HG02943 (cell line): Measurements from ENCODE around the gene RUBCNL.
"Not testable (repeated sequence)": the region's sequence is repeated elsewhere in the genome, so short reads cannot be mapped to it uniquely, and the experiment has no call there.

Experiments used
- ATAC-seq: cut with Tn5 transposase; IDR thresholded peaks from one replicate; pipeline ENCODE4 v1.9.1; 2021; ENCODE audit warnings: mild to moderate bottlenecking, low read depth, moderate library complexity; ENCODE audit not compliant: unreplicated experiment

Gene RUBCNL

DNA sequence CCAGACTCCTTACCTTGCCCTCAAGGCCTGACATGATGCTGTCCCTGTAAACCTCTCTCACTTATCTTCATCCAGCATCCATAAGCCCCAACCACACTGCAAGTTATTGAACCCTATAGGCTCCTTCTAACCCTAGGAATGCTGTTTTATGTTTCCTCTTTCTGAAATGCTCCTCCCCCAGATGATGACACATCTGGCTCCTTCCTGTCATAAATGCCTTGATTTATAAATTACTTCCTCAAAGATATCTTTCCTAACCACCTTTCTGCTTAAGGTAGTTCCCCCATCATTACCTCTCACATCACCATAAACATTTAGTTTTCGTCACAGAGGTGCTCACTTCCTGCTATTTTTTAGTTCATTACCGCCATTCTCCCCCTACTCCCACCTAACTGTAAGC, 12.3 kb downstream of the RUBCNL start:
- no peak for ATAC-seq

DNA sequence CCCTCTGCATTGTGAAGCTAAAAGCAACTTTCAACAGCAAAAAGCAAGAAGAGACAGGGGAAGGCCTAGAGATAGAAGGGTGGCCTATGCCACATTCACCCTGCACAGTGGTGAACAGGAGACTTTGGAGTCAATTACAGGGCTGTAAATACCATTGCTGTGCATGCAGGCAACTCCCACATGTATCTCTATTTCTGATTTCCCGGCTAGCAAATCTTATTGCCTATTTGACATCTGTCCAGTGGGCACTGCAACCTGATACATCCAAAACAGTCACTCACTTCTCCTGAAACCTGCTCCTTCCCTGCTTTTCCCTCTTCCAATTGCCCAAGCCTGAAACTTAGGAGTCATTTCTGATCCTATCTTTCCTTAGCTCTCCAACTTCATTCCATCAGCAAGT, 13.4 kb downstream of the RUBCNL start:
- ATAC-seq, result no peak

DNA sequence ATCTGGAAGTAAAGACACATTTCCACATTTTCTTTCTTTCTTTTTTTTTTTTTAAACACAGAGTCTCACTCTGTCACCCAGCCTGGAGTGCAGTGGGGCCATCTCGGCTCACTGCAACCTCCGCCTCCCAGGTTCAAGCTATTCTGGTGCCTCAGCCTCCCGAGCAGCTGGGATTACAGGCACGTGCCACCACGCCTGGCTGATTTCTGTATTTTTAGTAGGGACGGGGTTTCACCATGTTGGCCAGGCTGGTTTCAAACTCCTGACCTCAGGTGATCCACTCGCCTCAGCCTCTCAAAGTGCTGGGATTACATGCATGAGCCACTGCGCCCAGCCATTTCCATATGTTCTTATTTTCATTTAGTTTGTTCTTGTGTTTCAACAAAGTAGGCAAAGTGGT, 14.1 kb downstream of the RUBCNL start:
- ATAC-seq, result not testable (repeated sequence)

DNA sequence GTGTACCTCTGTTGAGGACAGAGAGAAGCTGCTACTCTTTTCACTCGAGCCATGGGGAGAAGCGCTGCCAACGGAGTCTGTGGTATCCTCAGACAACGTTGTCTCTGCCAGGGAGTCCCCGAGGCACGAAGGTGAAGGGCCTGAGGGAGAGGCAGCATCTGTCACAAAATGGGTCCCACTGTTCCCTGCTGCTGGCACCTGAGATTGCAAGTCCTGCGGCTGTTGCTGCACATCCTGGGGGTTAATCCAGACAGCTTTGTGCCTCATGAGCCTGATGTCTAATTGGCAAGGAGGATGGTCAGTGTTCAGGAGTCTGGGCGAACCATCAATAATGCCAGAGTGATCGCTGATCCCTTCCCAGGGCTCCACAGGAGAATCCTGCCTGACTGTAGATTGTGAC, 15.0 kb downstream of the RUBCNL start:
- ATAC-seq, result no peak

DNA sequence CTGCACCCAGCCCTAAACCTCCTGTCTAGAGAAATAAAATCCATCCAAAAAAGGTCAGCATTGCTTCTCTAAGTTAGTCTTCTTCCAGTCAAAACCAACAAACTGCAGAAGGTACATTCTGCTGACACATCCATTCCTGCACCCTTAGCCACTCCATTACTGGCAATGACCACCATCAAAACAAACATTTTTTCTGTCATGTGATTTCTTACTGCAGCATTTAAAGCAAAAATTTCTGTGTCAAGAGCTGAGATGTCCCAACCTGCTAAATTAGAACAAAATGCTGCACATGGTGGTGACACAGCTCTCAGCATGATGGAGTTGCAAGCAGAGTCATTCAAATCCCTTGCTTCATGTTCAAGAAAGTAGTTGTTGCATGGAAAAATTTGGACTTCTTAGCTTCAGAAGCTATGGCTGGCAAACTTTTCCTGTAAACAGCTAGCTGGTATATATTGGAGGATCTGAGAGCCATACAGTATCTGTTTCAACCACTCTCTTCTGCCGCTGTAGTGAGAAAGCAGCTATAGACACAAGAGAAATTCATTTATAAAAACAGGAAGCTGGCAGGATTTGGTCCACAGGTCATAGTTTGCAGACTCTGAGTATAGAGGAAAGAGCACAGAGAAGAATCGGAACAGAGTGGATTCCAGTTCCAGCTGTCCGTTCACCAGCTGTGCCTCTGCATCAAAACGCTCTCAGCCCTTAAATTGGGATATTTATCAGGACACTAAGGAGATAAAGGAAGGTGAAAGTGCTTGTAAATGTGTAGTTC, 17.4 kb downstream of the RUBCNL start:
- ATAC-seq, result peak; percentile 83

DNA sequence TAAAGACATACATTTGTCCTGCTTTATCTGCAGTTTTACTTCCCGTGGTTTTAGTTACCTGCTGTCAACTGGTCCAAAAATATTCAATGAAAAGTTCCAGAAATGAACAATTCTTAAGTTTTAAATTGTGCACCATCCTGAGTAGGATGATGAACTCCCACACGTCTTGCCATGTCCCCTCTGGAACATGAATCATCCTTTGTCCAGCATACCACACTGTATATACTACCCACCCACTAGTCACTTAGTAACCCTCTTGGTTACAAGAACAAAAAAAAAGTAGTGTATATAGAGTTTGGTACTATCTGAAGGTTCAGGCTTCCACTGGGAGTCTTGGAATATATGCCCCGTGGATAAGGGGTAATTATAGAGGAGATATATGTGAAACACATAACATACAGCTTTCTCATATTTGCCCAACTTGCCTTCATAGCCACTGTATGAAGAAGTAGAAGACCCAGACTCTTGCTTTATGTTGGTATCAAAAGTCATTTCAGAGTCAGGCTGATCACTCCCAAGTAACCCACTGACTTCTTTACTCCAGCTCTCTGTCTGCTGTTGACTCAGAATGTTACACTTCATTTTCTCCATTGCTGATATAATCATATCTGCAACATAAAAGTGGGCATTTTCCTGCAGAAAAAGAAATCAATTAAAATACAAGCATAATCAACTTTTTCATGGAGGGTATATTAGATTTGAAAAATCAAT, 19.3 kb downstream of the RUBCNL start:
- ATAC-seq, result no peak

DNA sequence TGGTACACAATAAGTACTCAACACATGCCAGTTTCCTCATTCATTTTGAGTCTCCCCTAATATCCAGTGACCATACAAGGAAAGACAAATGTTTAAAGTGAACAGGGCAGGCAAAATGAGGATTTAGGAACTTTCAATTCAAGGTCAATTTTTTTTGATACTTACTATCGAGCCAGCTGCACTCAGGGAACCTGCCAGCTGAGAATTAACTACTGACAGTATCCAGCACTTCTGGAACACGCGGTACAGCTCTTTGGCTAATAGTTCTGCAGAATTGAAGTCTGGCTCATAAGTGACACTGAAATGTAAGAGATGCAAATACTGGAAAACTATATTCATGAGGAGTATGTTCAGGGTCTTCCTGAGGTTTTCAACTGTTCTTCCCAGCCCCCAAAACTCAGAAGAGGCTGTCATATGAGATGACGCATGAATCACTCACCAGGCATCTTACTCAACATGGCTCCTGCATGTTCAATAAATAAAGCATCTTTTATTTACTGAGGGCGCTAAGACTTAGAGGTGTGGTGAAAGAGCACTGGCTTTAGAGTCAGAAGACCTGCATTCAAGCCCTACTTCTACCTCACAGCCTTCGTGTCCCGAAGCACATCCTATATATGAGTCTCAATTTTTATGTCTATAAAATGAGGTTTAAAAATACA, 25.6 kb downstream of the RUBCNL start:
- ATAC-seq, result no peak

DNA sequence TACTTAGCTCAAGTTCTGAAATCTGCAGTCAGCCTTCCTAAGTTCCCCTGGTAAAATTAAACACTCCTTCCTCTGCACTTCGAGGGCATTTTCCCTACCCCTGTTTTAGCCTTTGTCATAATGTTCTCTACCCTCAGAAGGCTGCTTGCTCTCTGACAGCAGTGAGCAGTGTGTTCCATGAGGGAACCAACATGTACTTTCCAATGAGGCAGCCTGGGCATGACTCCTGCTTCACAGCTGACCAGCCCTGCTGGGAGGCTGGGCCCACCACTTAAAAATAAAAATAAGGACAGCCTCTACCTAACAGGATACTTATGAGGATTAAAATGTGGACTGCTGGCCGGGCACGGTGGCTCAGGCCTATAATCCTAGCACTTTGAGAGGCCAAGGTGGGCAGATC, 26.4 kb downstream of the RUBCNL start:
- no peak for ATAC-seq

DNA sequence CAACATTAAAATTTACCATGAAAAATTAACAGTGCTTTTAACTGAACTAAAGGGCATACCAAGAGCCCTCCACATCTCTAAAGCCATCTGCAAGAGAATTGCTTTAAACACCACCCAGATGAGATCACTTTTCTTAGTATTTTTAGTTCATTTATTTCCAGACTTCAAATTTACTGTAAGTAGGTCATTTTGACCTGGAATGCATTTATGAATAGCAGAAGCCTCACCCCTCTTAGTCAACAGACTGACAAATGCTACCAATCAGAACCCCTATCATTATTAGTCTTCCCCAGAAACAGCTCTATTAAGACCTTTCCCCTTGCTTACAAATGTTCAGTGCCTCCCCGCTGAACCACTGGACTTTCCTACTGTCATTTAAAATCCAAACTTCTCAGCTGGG, 27.3 kb downstream of the RUBCNL start:
- no peak for ATAC-seq

DNA sequence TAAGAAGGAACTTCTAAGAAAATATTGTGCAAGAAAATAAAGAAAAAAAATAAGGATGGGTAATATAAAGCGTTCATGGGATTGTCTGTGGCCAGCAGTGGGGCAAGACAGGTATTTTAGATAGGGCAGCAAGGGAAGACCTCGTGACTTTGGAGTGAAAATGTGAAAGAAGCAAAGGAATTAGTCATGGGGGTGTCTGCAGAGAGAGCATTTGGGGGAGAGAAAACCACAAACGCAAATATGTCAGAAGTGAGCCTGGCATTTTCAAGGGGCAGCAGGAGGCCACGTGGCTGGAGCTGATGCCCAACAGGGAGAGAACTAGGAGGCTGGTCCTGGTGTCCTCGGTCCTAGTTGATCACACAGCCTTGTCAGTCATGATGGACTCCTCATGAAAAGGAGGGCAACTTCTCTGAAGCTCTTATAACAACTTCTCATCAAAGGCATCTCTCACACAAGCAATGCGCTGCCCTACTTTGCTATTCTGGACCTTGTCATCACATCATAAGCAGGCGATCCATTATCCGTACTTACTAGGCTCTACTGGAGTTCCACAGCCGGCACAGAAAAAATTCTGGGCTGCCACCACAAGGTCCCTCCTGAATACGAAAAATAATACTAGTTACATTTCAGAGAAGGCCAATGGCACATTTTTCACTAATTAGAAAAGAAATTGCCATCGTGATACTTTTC, 31.0 kb downstream of the RUBCNL start:
- ATAC-seq, result no peak

DNA sequence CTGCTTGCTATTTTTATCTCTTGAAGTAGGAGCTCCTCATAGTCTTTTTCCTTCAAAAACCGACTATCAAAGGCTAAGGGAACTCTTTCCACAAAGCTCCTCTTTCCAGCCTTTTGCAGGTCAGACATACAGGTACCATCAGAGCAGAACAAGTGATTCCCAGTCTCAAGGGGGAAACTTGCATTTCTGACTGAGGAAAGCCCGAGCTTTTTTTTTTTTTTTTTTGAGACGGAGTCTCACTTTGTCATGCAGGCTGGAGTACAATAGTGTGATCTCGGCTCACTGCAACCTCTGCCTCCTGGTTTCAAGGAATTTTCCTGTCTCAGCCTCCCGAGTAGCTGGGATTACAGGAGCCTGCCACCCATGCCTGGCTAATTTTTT, 32.0 kb downstream of the RUBCNL start:
- ATAC-seq, result no peak

DNA sequence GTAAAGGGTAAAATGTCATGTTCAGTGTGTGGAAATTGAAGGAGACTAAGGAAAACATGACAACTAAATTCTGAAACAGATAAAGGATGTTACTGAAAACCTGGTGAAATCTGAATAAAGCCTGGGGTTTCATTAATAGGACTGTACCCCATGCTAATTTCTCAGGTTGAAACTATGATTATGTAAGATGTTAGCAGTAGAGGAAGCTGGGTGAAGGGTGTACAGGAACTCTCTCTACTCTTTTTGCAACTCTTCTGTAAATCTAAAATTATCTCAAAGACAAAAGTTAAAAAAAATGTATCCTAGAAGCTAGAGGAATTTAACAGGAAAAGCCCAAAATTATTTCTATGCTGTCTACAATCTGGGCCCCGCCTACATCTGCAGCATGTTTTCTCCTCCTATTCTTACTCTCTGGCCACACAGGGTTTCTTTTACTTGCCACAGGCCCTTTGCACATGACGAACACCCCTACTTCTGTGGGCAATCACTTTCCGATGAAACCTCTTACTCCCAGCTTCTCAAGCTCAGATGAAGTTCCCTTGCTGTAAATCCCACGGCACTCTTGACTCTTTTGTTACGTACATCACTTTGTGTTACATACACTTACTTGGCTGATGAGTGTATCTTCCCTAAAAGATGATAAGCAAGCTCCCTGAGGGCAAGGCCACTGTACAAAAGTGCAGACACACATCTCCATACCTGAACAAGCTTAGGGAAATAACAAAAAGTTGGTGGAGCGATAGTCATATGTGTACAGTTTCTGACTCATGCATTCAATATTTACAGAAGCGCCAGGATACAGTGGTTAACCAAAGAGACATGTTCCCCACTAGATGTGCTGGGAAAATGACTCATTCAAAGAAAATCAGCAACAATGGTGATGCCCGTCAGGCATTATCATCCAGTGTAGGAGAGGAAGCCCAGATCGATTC, 32.6 kb downstream of the RUBCNL start:
- ATAC-seq, result no peak

DNA sequence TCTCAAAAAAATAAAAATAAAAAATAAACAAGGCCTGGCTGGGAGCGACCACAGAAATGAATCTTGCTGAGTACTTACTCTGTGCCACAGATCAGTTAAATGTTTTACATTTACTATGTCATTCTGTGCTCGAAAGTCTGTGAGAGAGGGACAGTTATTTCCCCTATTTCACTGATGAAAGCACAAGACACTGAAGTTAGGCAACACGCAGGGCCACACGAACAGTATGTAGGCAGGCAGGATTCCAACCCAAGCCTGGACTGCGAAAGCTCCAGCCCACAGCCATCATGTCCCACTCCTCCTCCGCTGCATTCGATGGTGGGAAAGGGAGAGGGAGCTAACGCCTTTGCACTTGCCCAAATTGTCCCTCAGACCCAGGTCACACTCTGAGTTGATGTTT, 34.2 kb downstream of the RUBCNL start:
- ATAC-seq, result no peak

DNA sequence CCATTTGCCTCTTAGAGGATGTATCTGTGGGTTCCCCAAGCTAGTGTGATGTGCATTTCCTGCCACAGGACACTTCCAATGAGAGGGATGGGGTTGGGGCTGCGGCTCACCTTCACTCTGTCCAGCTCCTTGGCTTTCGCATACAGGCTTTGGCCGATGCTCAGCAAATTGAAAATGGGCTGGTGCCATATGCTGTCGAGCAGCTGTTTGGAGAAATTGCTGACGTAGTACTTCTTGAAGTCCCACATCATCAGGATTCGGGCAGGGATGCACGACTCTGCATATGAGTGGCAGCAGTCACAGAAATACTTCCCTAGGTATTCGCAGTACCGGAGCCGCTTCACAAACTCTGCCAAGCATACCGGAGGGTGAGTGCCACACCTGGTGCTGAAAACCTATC, 37.0 kb downstream of the RUBCNL start:
- ATAC-seq, result no peak

DNA sequence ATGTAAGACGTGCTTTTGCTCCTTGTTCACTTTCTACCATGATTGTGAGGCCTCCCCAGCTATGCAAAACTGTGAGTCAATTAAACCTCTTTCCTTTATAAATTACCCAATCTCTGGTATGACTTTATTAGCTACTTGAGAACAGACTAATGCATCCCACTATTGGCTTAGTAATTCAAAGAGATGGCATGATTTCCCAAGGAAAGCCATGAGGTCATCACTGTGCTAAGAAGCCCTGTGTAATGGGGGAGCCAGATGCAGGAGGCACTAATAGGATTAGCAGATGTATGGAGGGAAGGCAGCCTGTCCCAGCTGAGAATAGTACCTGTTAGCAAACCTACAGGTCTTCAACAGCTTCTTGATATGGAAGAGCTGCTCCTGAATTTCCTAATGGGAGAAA, 38.1 kb downstream of the RUBCNL start:
- ATAC-seq, result no peak

DNA sequence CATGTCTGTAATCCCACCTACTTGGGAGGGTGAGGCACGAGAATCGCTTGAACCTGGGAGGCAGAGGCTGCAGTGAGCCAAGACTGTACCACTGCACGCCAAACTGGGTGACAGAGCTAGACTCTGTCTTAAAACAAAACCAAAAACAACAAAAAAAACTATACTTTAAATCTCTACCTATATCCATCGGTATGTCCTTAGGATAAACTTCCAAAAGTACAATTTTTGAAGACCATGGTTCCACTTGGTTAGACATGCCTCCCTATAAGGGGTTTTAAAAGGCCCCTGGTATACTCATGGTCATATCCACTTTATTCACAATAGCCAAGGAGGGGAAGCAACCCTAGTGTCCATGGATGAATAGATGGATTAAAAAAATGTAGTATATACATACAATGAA, 39.8 kb downstream of the RUBCNL start:
- ATAC-seq, result no peak

DNA sequence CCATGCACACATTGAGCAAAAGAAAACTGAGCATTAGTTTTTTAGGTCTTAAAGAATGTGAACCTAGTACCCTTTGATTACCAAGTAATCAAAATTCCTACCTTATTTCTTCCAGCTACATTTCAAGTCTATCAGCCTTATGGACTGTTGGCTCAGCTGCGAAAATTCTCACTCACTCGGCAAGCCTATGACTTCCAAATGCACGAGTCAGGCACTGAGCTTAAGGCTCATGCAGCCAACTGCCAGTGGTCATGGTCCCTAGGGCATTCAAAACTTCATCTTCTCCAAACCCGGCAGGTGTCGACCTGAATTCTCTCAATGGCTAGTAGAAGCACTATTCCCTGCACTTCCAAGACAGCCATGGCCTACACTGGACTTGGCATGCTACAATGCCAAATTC, 41.2 kb downstream of the RUBCNL start:
- no peak for ATAC-seq

DNA sequence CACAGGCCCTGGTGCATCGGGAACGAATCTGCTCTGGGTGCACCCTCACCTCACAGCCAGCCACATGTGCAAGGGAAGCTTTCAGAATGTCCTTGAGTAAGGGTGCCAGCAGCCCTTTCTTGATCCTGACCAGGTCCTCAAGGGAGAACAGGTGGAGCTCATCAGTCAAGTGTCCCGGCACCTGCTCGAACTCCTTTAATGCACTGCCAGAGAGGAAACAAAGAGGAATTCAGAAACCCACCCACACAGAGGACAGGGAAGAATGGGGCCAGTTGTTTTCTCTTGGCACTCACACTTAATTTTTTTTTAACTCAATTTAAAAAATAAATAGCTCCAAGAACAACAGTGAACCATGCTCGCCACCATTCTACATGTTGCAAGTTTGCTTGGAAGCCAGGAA, 41.7 kb downstream of the RUBCNL start:
- no peak for ATAC-seq

DNA sequence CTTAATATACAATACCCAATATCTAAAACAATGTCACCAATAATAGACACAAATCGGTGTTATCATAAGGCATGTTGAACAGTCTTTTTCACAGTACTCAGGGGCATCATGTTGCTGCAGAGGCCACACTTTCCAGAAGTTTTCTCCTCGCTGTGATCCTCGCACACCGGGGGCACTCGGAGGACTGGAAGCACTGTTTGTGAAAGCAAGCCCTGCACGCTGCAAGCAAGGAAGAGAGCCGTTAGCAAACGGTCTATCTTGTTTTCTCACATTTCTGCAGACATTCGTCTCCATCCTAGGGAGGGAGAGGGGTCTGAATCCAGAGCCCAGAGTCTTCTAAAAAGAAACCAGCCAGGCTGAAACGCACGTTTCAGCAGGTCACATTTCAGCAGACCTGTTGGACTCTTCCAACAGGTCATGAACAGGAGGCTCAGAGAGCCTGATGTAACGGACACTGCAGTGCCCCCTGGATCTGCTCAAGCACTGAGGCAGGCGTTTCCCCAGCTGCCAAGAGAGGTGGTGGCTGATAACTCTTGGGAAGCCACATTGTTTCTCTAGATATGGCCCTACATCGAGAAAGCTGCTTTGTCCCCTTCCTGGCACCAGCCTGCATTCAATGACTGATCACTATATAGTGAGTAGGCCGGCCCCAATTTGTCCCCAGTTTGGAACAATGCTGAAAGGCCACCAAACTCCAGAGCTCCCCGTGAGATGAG, 43.6 kb downstream of the RUBCNL start:
- no peak for ATAC-seq

DNA sequence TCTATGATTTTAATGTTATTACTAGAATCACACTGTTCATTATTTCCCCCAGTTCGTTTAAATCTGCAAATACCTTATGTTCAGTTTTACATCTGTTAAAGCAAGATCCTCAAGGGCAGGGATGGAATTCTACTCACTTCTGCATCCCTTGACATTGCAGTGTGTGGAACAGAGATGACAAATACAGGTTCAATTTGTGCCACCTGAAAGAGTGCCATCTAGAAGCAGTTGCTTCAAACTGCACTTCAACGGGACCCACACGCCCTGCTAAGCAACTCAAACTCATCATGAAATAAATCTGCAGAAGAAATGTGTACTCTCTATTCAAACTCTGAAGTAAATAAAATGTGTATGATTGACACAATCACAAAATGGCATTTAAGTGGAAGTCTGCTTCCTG, 44.5 kb downstream of the RUBCNL start:
- no peak for ATAC-seq
